ENCODE measurements around the gene ZBTB16. TPM values are rescaled to one million over a fixed set of nuclear protein-coding genes. Genes with fewer than 3 reads are reported as not detected.

The ZBTB16 gene
- polyA plus RNA-seq, 1 donor: 5.5 TPM

- no peak for DNase-seq
These were observed 225.4 kb downstream of the ZBTB16 start for GRCh38 chr11:114284914-114285313.

DNA sequence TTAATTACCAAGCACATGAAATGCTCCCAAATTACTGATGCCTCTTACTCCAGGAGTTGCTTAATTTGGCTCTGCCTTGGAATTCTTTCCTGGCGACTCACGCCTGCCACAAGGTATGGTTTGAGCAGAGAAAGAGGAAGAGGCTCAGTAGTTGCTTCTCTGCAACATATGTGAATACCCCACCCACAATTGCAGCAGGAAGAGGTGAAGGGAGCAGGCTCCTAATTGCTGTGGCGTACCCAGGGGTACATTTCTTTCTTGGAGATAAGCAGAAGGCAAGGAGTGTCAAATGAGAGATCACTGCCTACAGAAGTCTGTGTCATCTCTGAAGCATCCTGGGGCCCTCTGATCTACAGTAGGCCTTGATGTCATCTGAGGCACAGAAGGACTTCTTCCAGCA lies 226.1 kb downstream of the ZBTB16 start:
- no peak for DNase-seq

DNA sequence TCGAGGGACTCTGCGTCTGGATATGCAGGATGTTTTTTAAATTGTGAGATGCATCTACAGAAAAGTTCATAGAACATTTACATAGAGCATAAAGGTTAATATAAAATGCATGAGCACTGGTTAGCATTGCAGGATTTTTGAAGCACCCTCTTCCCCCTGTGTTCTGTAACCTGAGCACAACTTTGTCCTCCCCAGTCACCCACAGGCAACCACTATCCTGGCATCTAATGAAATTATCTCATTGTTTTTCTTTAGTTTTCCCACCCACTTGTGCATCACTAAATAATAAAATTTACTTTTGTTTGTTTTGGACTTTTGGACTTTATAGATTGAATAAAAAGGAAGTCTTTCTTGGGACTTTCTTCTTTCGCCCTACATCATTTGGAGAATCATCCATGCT lies 226.7 kb downstream of the ZBTB16 start:
- no peak for DNase-seq

DNA sequence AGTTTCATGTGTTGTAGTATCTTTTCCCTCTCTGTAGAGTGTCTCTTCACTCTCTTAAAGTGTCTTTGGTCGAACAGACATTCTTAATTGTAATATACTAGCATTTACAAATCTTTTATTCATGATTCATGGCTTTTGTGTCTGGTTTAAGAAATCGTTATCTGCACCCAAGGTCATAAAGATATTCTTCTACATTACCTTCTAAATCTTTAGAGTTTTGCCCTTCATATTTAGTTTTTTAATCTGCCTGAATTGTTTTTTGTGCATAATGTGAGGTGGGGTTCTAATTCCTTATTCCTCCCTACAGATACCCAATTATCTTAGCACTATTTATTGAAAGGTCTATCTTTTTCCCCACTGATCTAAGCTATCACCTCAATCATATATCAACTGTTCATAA lies 227.6 kb downstream of the ZBTB16 start:
- no peak for DNase-seq

- DNase-seq: no peak
These were observed 228.6 kb downstream of the ZBTB16 start for GRCh38 chr11:114288136-114288535.

DNA sequence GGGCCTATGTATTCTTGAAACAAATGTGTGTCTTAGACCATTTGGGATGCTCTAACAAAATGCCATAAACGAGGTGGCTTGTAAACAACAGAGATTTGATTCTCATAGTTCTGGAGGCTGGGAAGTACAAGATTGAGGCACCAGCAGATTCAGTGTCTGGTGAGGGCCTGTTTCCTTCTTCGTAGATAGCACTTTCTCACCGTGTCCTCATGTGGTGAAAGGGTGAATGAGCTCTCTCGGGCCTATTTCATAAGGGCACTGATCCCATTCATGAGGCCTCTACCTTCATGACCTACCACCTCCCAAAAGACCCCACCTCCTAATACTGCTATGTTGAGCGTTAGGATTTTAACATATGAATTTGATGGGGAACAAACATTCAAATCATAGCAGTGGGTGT lies 230.3 kb downstream of the ZBTB16 start:
- no peak for DNase-seq

- DNase-seq: no peak
These were observed 231.2 kb downstream of the ZBTB16 start for GRCh38 chr11:114290503-114291235.

DNA sequence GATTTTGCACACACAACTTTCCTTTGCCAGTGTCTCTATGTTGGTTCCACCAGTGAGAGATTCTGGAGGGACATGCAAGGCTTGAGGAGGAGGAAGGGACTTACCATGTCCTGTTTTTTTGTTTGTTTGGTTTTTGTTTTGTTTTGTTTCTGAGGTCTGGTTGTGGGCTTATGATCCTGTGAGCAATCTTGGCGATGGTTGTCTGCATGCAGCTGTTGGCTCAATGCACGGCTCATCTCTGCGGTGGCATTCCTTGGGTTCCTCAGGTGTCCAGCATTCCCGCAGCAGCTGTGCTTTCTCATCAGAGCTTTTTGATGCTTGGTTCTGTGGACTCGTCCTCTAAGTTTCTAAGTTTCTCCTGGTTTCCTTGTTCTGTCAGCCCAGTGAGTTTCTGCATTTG lies 231.9 kb downstream of the ZBTB16 start:
- DNase-seq: no peak

- DNase-seq: no peak
These were observed 232.6 kb downstream of the ZBTB16 start for GRCh38 chr11:114291842-114292680.

DNA sequence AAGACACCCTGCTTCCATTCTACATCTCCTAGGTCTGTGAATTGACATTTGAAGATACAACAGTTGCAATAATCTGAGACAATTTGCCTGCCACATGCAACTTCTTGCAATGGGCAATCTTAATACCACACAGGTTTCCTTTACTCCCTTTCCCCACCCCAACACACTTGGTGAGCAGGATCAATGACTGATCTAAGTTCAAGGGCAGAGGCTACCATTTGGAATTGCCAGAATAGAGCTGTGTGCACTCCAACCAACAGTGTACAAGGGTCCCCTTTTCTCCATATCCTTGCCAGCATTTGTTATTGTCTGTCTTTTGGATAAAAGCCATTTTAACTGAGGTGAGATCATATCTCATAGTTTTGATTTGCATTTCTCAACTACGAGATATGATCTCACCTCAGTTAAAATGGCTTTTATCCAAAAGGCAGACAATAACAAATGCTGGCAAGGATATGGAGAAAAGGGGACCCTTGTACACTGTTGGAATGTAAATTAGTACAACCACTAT lies 233.7 kb downstream of the ZBTB16 start:
- DNase-seq: no peak

GRCh38 chr11:114295676-114296604 lies 236.4 kb downstream of the ZBTB16 start, which contains the start of gene NNMT:
Gene NNMT (plus strand): TSS chr11:114296399. CDS start chr11:114296557, 158 bp downstream.
- DNase-seq: peak; percentile 59

GRCh38 chr11:114296605-114297372 lies 237.3 kb downstream of the ZBTB16 start:
- no peak for DNase-seq

GRCh38 chr11:114297806-114298709 lies 238.5 kb downstream of the ZBTB16 start:
- DNase-seq: no peak

DNA sequence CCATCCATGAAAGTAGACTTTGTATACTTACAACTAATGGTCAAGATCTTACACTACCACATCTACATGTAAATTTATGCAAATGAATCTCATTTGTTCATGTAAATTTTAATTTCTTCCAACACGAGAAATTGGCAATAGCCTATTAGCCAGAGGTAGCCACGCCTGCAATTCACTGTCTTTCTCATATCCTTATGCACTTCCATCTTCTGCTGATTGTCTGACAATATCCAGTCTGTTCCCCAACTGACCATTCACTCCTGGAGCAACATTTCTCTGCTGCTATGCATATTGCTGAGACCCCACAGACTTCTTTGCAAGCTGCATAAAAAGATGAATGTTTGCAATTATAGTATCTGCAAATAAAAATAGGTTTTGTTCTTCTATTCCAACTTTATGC lies 239.2 kb downstream of the ZBTB16 start:
- DNase-seq: no peak

Other genes with a start within 250 kb of the ZBTB16 start
- gene USP28, start 184.1 kb upstream of the ZBTB16 start, polyA plus RNA-seq (ENCODE audit: insufficient read length): 94.2 TPM
- gene HTR3B, start 154.9 kb upstream of the ZBTB16 start, polyA plus RNA-seq (ENCODE audit: insufficient read length): 0.09 TPM
- gene HTR3A, start 84.6 kb upstream of the ZBTB16 start, polyA plus RNA-seq (ENCODE audit: insufficient read length): not detected
- gene NNMT, start 236.7 kb downstream of the ZBTB16 start, polyA plus RNA-seq (ENCODE audit: insufficient read length): 78.2 TPM